D721Med (cell line): ENCODE measurements around the gene COQ10B.

Source experiments
- DNase-seq: peaks from one replicate; pipeline ENCODE4 v3.0.0; 2011; ENCODE audit warnings: low spot score; ENCODE audit not compliant: insufficient read length
- FAIRE-seq: peaks from 2 replicates; lab custom pipeline; 2011; peaks lifted over from hg19 to GRCh38; lab: Jason Lieb, UNC
- TF ChIP-seq, protein P1 (sequence below): IDR thresholded peaks from 2 replicates; pipeline ENCODE4 v1.5.1; 2012; ENCODE audit warnings: mild to moderate bottlenecking, control low read depth; ENCODE audit not compliant: insufficient read depth; ENCODE audit errors: missing control alignments

Gene COQ10B

DNA sequence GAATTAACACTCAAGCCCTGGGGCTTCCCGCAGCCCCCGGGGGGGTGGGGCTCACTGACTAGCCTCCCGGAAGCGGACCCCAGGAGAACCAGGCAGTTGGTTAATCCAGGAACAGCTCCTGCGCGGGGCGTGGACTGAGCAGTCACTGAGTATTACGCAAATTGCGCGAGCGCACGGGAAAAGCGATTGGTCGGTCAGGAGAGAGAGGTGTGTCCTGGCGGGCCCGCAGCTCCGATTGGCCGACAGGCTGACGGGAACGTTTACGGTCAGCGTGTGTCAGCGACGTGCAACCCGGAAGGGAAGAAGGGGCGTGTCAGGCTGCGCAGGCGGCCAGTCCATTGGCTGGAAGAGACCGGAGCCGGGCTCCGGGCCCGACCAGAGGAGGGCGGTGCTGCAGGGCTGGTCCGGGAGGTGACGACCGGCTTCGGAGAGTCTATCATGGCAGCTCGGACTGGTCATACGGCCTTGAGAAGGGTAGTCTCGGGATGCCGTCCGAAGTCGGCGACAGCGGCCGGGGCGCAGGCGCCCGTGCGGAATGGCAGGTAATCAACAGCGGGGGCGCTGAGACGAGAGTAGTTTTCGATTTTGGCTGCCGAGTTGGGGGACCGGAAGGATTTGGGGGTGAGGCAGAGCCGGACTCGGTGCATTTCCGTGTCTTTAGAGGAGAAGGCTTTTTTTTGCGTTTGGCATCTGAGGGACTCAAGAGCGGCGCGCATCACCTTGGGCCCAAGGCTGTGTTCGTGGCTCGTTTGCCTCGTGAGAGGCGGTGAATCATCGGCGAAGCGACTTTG is at the start of gene COQ10B:
TSS of gene COQ10B (plus strand) at position 430 of the 791 bp plus-strand sequence. CDS start at position 439, 9 bp downstream.
- FAIRE-seq (no peak), DNase-seq (peak; percentile 88)
- TF ChIP-seq, protein P1, sequence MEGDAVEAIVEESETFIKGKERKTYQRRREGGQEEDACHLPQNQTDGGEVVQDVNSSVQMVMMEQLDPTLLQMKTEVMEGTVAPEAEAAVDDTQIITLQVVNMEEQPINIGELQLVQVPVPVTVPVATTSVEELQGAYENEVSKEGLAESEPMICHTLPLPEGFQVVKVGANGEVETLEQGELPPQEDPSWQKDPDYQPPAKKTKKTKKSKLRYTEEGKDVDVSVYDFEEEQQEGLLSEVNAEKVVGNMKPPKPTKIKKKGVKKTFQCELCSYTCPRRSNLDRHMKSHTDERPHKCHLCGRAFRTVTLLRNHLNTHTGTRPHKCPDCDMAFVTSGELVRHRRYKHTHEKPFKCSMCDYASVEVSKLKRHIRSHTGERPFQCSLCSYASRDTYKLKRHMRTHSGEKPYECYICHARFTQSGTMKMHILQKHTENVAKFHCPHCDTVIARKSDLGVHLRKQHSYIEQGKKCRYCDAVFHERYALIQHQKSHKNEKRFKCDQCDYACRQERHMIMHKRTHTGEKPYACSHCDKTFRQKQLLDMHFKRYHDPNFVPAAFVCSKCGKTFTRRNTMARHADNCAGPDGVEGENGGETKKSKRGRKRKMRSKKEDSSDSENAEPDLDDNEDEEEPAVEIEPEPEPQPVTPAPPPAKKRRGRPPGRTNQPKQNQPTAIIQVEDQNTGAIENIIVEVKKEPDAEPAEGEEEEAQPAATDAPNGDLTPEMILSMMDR, result peak; percentile 18

DNA sequence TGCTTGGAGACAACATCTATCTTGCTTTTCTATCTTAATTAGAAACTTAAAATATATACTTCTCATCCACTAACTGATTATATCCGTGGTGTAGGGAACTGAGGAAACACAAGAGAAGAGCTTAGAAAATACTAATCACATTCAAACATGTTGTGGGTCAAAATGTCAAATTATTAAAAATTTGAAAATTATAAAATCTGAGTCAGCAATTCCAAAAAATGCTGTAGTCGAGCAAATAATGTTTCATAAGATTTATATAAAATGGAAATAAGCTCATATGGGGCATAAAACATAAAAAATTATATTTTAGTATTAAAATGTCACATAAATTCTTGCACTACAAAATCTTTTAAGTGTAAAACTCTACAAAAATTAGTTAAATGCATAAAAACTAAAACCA is 47.8 kb upstream of the COQ10B start:
- TF ChIP-seq, protein P1, result no peak
- DNase-seq (no peak), FAIRE-seq (no peak)

GRCh38 chr2:197414039-197414438 is 39.3 kb upstream of the COQ10B start:
- TF ChIP-seq, protein P1, result no peak
- DNase-seq (no peak), FAIRE-seq (no peak)

GRCh38 chr2:197414515-197414914 is 38.8 kb upstream of the COQ10B start:
- FAIRE-seq, result no peak
- TF ChIP-seq, protein P1, result no peak
- DNase-seq, result no peak

GRCh38 chr2:197416268-197416667 is 37.1 kb upstream of the COQ10B start:
- no peak for FAIRE-seq
- TF ChIP-seq, protein P1, result no peak
- DNase-seq, result no peak

DNA sequence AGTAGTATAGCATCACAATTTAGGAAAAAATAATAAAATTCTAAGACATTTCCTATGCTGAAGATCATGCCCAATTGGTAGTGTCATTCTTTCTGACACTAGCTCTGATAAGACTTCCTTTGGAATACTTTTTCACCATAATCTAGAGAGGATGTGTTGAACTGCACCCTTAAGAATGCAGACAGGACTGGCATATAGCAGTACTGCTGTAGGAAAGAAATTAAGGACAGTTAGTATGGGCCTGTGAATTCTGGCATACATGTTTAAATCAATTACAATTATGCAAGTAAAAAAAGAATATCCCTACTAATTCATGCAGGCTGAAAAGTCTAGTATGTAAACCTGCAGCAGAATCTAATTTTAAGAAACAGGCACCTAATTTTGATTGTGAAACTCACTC is 33.9 kb upstream of the COQ10B start:
- no peak for FAIRE-seq
- no peak for DNase-seq
- TF ChIP-seq, protein P1, result no peak

DNA sequence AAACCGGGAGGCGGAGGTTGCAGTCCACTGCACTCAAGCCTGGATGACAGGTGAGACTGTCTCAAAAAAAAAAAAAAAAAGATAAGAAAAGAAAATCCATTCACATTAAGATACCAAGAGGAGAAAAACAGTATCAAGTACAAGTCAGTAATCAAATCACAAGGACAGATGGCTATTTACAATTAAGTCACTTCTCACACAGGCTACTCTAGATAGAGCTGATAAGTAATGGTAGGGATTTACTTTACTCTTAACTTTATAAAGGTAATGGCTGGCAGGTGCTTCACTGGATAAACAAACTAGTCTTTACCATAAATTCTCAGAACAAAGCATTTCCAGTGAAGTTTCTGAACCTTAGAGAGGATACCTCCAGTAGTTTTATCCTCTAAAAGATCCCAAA is 30.0 kb upstream of the COQ10B start:
- DNase-seq (no peak), FAIRE-seq (no peak)
- TF ChIP-seq, protein P1, result no peak
